ENCODE data around the gene DDX1.

DDX1 gene

DNA sequence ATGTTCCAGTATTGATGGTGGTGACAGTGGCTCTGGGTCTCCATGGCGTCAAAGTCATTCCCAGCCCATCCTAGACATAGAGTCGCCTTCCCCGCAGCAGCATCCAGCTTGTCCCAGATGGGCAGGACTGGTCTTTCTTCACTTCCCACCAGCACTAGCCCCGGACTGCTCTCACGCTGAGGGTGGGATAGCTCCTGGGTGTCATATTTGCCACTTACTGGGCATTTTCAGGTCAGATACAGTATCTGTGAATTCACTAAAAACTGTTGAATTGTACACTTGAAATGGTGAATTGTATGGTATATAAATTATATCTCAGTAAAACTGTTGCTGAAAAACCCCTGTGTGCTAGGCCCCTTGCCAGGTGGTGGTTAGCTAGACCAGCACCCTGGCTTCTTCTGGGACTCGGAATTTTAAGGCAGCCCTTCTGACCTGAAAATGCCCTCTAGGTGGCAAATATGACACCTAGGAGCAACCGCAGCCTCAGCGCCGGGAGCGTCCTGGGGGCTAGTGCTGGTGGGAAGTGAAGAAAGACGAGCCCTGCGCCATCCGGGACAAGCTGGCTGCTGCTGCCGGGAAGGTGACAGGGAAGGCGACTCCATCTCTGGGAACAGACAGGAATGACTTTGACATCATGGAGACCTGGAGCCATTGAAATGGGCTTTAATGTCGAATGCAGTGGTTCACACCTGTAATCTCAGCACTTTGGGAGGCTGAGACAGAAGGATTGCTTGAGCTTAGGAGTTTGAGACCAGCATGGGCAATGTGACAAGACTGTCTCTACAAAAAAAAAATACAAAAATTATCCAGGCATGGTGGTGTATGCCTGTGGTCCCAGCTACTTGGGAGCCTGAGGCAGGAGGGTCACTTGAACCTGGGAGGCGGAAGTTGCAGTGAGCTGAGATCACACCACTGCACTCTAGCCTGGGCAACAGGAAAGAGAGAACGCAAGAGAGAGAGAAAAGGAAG is 56.2 kb downstream of the DDX1 start:
- DNase-seq: no peak

DNA sequence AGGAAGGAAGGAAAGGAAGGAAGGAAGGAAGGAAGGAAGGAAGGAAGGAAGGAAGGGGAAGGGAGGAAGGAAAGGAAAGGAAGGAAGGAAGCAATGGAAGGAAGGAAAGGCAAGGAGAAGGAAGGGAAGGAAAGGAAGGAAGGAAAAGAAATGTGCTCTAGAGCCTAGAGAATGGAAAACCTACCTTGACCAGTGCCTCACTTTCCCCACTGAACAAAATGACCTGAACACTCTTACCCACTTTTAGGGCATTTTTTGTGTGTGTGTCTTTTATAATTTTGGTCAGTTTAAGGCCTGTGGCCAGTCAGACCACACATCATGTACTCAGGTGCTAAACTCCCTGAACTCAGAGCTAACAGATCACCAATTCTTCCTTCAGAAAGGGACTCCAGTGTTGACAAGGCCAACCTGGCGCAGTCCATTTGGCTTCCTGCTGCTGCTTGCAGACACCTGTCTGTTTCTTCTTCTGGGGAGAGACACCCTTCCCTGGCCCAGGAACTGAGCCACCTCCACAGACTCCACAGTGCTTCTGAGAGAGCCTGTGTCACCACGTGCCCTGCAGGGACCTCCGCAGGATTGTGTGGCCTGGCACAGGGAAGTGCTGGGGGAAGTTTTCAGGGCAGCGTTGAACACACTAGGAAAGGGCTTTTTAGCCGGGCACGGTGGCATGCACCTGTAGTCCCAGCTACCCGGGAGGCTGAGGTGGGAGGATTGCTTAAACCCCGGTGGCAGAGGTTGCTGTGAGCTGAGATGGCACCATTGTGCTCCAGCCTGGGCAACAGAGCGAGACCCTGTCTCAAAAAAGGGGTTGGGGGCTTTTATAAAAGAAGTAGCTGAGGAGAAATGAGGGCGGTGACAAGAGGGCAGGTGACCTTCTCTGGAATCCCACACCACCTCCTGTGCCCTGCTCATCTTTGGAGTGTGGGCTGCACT is 57.2 kb downstream of the DDX1 start:
- DNase-seq: no peak

GRCh38 chr2:15649561-15650255 is 58.0 kb downstream of the DDX1 start:
- DNase-seq: no peak

DNA sequence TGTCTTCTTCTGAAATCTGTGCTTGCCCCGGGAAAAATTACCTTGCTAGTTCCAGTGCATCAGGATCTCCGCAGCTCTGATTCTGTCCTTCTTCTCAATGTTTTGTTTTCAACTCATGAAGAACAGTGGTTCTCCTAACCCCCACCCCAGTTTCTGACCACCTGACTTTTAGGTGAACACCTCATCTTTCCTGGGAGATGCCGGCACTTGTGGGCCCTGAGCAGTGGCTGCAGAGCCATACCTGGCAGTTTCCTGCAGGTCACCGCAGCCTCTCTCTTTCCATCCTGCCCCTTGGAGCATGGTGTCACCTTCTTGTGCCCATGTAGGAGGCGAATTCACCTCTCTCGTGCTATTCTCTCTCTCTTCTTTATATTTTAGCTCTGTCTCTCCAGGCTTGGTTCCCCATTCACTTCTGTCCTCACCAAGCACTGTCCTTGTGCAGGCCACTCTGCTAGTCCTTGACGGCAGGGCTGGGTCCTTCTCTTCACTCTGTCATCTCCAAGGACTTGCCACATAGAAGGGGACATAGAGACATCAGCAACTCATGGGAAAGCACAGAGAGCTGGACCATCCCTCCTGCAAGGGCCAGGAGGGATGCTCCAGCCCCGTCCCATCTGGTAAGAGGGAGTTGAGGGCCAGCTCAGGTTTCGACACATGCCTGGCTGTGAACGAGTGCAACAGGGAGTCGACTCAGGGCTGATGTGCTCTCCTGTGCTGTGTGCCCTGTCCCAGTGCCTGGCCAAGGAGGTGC is 59.1 kb downstream of the DDX1 start:
- DNase-seq: no peak

DNA sequence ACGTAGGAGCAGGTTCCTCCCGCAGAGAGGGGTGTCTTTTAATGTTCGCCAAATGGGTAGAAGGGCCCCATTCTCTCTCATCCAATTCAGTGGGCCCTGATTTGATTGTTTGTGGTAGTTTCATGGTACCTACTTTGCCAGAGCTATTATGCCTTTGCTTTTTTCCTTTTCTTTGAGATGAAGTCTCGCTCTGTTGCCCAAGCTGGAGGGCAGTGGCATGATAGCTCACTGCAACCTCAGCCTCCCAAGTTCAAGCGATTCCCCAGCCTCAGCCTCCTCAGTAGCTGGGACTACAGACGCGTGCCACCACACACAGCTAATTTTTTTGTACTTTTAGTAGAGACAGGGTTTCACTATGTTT is 59.7 kb downstream of the DDX1 start:
- no peak for DNase-seq

- DNase-seq: no peak
Measured at GRCh38 chr2:15652252-15652651, 60.6 kb downstream of the DDX1 start.

DNA sequence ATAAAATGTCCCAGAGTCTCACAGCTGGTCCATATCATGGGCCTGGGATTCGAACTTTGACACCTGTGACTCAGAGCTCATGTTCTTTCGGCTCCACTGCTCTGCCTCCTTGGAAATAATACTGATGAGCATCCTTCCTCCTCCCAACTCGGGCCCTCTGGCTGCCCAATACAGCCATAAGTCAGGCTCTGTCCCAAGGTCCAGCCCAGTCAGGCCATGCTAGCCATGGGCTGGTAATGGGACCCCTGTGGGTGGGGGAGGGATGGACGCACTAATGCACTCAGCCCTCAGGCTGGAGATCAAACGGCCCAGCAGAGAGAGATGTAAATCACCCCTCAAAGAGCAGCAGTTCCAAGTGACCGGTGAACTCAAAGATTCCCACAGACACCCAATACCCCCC is 61.1 kb downstream of the DDX1 start:
- DNase-seq: no peak

GRCh38 chr2:15653806-15654726 is 62.4 kb downstream of the DDX1 start:
- DNase-seq: no peak

DNA sequence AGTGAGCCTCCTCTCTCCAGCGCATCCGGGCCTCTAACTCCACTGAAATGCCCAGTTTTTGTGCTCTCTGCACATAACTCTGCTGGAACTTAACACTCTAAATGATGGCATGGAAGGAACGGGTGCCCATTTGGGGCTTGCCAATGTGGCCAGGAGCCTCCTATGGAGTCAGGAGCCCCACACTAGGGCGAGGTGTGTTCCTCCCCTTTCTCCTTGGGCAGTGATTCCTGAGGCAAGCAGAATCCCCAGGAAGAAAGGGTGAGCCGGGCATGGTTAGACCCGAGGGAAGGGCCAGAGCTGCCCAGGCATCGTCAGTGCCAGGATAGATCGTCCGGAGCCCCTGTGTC is 63.0 kb downstream of the DDX1 start:
- DNase-seq: no peak

DNA sequence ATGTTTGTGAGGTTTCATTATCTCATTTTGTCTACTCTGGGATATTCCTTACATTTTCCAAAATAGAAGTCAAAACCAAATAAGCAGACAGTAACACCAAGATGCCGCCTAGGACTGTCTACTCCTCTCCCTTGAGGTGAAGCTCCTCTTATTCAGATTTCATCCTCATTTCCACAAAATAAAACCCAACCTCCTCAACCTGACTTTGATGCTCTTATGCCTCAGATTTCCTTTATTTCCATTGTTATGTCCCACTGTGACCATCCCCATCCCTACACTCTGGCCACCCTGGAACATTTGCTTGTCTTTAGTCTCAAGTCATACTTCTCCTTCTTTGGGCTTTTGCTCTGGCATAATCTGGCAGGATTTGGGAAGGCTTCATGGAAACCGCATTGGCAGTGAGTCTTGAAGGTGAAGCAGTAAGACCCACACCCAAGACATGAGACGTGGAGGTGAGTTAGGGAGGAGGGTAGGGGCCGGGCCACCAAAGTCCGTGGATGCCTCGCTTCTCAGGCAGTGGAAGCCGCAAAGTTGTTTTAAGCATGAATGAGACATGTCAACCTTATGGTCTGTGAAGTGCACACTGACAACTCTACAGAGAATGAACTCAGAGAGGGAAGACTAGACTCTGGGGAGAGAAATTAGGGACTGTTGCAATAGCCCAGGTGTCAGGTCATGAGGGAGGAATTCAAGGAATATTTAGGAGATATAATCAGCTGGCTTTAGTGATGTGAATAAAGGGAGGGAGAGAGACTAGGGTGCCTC is 63.6 kb downstream of the DDX1 start:
- no peak for DNase-seq

- DNase-seq: no peak
Measured at GRCh38 chr2:15656090-15656489, 64.4 kb downstream of the DDX1 start.

- DNase-seq: no peak
Measured at GRCh38 chr2:15657759-15658158, 66.1 kb downstream of the DDX1 start.

- no peak for DNase-seq
Measured at GRCh38 chr2:15658911-15659310, 67.2 kb downstream of the DDX1 start.

DNA sequence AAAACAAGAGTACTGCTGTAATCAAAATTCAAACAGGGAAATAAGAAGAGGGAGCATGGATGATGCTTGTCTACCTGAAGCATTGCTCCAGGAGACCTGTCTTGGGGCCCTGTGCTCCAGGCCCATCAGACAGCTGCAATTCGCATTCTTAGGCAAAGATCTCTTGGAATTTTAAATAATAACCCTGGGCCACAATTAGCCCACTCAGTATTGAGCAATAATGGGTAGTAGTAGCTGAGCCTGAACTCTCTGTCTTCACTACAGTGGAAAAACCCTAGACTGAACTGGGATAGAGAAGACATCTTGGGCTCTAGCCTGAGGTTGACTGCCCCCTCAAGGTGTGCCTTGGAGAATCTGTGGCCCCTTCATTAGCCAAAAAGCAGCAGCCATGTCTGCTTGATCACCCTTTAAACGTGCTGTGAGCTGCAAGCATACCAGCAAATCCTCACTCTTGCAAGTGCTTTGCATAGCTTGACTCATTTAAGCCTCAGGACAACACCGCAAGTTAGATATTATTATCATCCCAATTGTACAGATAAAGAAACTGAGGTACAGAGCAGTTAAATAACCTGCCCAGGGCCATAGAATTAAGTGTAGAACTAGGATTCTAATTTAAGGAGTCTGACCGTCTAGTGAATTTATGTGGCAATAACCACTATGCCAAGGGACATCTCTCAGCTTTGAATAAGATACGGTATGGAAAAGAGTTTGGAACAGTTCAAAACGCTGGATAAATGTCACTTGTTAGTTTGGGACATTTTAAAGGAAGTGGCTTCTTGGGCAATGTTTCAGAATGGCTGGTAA is 69.0 kb downstream of the DDX1 start:
- no peak for DNase-seq

GRCh38 chr2:15661295-15661569 is 69.6 kb downstream of the DDX1 start:
- DNase-seq: no peak

DNA sequence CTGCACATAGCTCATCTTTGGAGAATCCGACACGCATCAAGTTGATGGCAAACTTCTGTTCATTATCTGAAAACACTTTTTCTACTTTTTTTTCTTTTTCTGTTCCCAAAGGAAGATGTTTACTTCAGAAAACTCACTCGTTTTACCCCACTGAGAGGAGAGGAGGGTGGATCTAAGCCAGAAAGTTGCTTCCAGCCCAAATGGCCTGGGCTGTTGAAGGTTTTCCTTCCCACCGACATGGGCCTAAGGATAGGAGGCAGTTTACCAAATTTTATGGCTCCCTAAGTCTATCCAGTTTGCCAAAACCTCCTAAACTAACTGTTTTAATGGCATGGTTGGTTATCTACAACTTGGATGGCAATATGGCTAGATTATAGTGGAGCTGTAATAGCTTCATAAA is 70.4 kb downstream of the DDX1 start:
- no peak for DNase-seq

GRCh38 chr2:15662579-15662978 is 70.9 kb downstream of the DDX1 start:
- no peak for DNase-seq

DNA sequence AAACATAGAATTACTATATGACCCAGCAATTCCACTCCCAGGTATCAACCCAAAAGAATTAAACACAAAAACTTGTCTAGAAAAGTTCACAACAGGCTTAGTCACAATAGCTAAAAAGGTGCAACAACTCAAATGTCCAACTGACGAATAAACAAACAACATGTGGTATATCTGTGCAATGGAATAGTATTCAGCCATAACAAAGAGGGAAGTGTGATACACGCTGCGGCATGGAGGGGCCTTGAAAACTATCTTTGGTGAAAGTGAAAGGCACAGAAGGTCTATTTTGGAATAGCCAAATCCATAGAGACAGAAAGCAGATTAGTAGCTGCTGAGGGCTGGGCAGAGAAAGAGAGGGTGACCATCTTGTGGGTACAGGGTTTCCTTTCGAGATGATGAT is 72.1 kb downstream of the DDX1 start:
- no peak for DNase-seq

GRCh38 chr2:15664273-15665066 is 72.8 kb downstream of the DDX1 start:
- DNase-seq: no peak

Data from CD4-positive, alpha-beta T cell treated with Interferon alpha-2 for 1 hour (primary cell).